ENCODE data around the gene ICE2. TPM values are rescaled to one million over a fixed set of nuclear protein-coding genes. Genes with fewer than 3 reads are reported as not detected.

Gene ICE2
- total RNA-seq, 2 donors from 2014 or later: 89.4 to 99.7 TPM

DNA sequence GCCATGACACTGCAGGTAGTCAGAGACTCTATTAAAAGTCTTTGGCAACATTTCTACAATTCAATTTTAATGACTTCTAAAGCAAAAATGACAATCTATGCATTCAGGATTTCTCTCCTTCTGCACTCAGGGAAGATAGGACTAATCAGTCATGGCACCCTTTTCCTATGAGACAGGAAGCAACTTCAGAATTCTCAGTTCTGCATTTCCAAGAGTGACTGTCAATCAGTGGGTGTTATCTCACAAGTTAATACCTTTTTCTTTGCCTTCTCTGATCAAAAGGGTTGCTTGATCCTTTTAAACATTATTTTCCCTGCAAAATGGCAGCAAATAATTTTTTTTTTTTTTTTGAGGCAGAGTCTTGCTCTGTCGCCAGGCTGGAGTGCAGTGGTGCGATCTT, 7.8 kb upstream of the ICE2 start:
- no peaks in the 10 kb centered on the region for H3K9me3 Mint-ChIP-seq
- TF ChIP-seq, protein P1, sequence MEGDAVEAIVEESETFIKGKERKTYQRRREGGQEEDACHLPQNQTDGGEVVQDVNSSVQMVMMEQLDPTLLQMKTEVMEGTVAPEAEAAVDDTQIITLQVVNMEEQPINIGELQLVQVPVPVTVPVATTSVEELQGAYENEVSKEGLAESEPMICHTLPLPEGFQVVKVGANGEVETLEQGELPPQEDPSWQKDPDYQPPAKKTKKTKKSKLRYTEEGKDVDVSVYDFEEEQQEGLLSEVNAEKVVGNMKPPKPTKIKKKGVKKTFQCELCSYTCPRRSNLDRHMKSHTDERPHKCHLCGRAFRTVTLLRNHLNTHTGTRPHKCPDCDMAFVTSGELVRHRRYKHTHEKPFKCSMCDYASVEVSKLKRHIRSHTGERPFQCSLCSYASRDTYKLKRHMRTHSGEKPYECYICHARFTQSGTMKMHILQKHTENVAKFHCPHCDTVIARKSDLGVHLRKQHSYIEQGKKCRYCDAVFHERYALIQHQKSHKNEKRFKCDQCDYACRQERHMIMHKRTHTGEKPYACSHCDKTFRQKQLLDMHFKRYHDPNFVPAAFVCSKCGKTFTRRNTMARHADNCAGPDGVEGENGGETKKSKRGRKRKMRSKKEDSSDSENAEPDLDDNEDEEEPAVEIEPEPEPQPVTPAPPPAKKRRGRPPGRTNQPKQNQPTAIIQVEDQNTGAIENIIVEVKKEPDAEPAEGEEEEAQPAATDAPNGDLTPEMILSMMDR (conservative IDR thresholded peaks at IDR 0.05): no peak
- no peak overlapping the region for H3K4me3 Mint-ChIP-seq
- H3K27me3 Mint-ChIP-seq (ENCODE audit: insufficient read depth): peaks cover 2% of the 10 kb centered on the region
- Histone ChIP-seq H3K27me3 (ENCODE audit: control insufficient read depth, insufficient read depth, low read length, poor library complexity, severe bottlenecking) (no peaks in the 10 kb centered on the region), H3K4me3 (ENCODE audit: low read length) (no peak overlapping the region), H3K36me3 (ENCODE audit: control insufficient read depth, insufficient read depth, low read length) (no peaks in the 10 kb centered on the region), H3K9me3 (ENCODE audit: control insufficient read depth, low read length) (no peaks in the 10 kb centered on the region), H3K27ac (ENCODE audit: low read depth, low read length) (no peak overlapping the region), H3K9ac (ENCODE audit: extremely low read depth, low read length, poor library complexity, severe bottlenecking) (no peak overlapping the region), H3K4me1 (ENCODE audit: control insufficient read depth, insufficient read depth, low read length) (peaks cover 5% of the 10 kb centered on the region)
- H3K36me3 Mint-ChIP-seq (ENCODE audit: low read depth): peaks cover 4% of the 10 kb centered on the region
- no peak for DNase-seq
- no peak overlapping the region for H3K27ac Mint-ChIP-seq
- 94% methylated on average over 2 of the region's 2 CpGs; no CpG with 5 or more reads in 1 of the 2 experiments for WGBS, 2 experiments (ENCODE audit: insufficient coverage in 1 of 2, insufficient read length in 1 of 2)
- H3K4me1 Mint-ChIP-seq: peaks cover 7% of the 10 kb centered on the region

DNA sequence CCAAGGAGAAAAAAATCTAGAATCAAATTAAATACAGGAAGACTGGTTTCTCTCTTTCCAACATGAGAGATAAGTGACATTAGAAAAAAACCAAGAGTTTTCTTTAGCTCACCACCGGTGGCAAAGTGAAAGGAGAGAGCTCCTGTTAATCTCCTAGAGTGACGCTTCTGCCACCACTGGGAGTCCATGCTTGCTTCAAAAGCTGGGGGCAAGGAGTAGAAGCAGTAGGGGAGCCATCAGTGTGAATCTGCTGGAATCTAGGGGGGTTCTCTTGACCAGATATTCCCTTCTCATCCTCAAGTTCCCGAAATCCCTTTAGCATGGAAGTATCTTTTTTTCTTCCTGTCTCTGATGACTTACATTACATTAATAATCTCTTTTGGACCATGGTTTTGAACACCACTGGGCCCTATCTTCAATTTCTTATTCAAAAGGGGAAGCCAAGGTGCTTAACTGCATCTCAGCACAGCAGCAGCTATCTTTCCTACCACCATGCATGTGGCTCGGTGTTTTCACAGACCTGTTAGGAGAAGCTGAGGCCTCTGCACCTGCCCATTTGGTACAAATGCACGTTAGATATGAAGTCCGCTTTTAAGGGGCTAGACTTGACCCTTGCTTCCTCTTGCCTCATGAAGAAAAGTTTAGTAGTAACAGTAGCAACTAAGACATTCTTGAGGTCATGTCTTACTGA, 6.6 kb upstream of the ICE2 start:
- H3K27ac ChIP-seq (ENCODE audit: low read depth, low read length): no peak overlapping the region
- H3K9ac ChIP-seq (ENCODE audit: extremely low read depth, low read length, poor library complexity, severe bottlenecking): no peak overlapping the region
- H3K4me1 ChIP-seq (ENCODE audit: control insufficient read depth, insufficient read depth, low read length): peaks cover 5% of the 10 kb centered on the region
- Mint-ChIP-seq H3K27me3 (ENCODE audit: insufficient read depth) (peaks cover 2% of the 10 kb centered on the region), H3K36me3 (ENCODE audit: low read depth) (peaks cover 4% of the 10 kb centered on the region), H3K27ac (no peak overlapping the region), H3K9me3 (no peaks in the 10 kb centered on the region), H3K4me3 (no peak overlapping the region), H3K4me1 (peaks cover 7% of the 10 kb centered on the region)
- no peaks in the 10 kb centered on the region for H3K27me3 ChIP-seq (ENCODE audit: control insufficient read depth, insufficient read depth, low read length, poor library complexity, severe bottlenecking)
- WGBS, 2 experiments (ENCODE audit: insufficient coverage in 1 of 2, insufficient read length in 1 of 2): 81 to 96% methylated on average over 4 to 6 of the region's 6 CpGs
- TF ChIP-seq, protein P1 (conservative IDR thresholded peaks at IDR 0.05): no peak
- no peaks in the 10 kb centered on the region for H3K9me3 ChIP-seq (ENCODE audit: control insufficient read depth, low read length)
- DNase-seq: peak; percentile 56
- H3K36me3 ChIP-seq (ENCODE audit: control insufficient read depth, insufficient read depth, low read length): no peaks in the 10 kb centered on the region
- no peak overlapping the region for H3K4me3 ChIP-seq (ENCODE audit: low read length)

DNA sequence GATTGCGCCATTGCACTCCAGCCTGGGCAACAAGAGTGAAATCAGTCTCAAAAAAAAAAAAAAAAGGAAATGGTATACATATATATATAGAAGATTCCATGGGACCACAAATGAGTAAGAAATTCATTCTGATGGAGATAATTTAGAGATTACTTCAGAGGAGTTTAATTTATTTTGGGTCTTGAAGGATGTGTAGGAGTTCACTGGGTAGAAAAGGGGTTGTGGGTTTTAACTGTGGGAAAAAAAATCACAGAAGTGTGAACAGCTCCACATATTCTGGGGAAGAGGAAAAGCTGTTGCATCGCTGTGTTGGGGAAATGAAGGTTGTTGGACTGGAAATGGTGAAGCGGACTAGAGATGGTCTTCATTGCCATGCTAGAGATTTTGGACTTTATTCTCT, 4.1 kb upstream of the ICE2 start:
- peaks cover 9% of the 10 kb centered on the region for H3K4me1 Mint-ChIP-seq
- H3K4me3 ChIP-seq (ENCODE audit: low read length): no peak overlapping the region
- peaks cover 2% of the 10 kb centered on the region for H3K27me3 Mint-ChIP-seq (ENCODE audit: insufficient read depth)
- H3K36me3 Mint-ChIP-seq (ENCODE audit: low read depth): peaks cover 4% of the 10 kb centered on the region
- H3K4me3 Mint-ChIP-seq: no peak overlapping the region
- no peak overlapping the region for H3K27ac Mint-ChIP-seq
- no peak for DNase-seq
- peaks cover 9% of the 10 kb centered on the region for H3K4me1 ChIP-seq (ENCODE audit: control insufficient read depth, insufficient read depth, low read length)
- no peak overlapping the region for H3K27ac ChIP-seq (ENCODE audit: low read depth, low read length)
- no peaks in the 10 kb centered on the region for H3K9me3 ChIP-seq (ENCODE audit: control insufficient read depth, low read length)
- WGBS, 2 experiments (ENCODE audit: insufficient coverage in 1 of 2, insufficient read length in 1 of 2): 86 to 99% methylated on average over 1 to 3 of the region's 3 CpGs
- H3K36me3 ChIP-seq (ENCODE audit: control insufficient read depth, insufficient read depth, low read length): no peaks in the 10 kb centered on the region
- no peak overlapping the region for H3K9ac ChIP-seq (ENCODE audit: extremely low read depth, low read length, poor library complexity, severe bottlenecking)
- H3K9me3 Mint-ChIP-seq: no peaks in the 10 kb centered on the region
- H3K27me3 ChIP-seq (ENCODE audit: control insufficient read depth, insufficient read depth, low read length, poor library complexity, severe bottlenecking): no peaks in the 10 kb centered on the region
- TF ChIP-seq, protein P1 (conservative IDR thresholded peaks at IDR 0.05): no peak

All from endodermal cell (in vitro differentiated cells).